Measurements from ENCODE around the gene PARVB. TPM values are rescaled to one million over a fixed set of nuclear protein-coding genes. Genes with fewer than 3 reads are reported as not detected.

The PARVB gene
- total RNA-seq, 1 donor = 29.3 TPM

DNA sequence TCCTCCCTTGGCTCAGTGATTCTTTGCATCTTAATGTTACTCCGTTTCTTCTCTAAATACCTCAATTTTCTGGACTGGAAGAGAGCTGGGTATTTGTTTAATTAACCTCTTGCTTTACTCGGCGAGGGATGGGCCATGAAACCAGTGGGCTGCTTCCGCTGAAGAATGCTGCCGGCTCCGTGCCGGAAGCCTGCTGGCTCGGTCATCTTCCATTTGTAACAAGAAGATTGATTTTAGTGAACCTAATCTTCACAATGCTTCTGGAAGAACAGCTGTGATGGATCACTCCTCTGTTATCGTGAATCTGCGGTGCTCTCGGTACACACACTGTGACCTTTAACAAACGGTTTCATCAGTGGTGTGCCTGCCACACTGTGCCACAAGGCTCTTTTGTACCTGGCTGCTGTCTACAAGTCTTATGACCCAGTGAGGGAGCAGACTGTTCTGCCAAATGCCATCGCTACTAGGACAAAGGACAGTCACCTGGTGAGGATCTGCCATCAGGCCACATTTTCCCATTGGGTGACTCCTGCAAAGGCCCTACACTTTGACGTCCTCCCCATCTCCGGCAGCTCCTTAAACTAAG lies 25.3 kb upstream of the PARVB start:
- Histone ChIP-seq H3K27me3 (ENCODE audit: insufficient read depth, low read length) (no peaks in the 10 kb centered on the region), H2AFZ (ENCODE audit: low read length) (no peak overlapping the region), H3K27ac (ENCODE audit: low read depth, low read length) (no peak overlapping the region), H3K4me1 (ENCODE audit: insufficient read depth, low read length) (no peaks in the 10 kb centered on the region), H4K20me1 (ENCODE audit: insufficient read depth, low read length) (peaks cover 9% of the 10 kb centered on the region), H3K79me2 (ENCODE audit: insufficient read depth, low read length) (peaks cover 4% of the 10 kb centered on the region), H3K36me3 (ENCODE audit: insufficient read depth, low read length) (peaks cover 45% of the 10 kb centered on the region), H3K9me3 (ENCODE audit: low read depth, low read length) (no peaks in the 10 kb centered on the region), H3K4me3 (ENCODE audit: insufficient read depth, low read length) (no peak overlapping the region), H3K4me2 (ENCODE audit: insufficient read depth, low read length) (no peak overlapping the region)
- TF ChIP-seq, protein P1, sequence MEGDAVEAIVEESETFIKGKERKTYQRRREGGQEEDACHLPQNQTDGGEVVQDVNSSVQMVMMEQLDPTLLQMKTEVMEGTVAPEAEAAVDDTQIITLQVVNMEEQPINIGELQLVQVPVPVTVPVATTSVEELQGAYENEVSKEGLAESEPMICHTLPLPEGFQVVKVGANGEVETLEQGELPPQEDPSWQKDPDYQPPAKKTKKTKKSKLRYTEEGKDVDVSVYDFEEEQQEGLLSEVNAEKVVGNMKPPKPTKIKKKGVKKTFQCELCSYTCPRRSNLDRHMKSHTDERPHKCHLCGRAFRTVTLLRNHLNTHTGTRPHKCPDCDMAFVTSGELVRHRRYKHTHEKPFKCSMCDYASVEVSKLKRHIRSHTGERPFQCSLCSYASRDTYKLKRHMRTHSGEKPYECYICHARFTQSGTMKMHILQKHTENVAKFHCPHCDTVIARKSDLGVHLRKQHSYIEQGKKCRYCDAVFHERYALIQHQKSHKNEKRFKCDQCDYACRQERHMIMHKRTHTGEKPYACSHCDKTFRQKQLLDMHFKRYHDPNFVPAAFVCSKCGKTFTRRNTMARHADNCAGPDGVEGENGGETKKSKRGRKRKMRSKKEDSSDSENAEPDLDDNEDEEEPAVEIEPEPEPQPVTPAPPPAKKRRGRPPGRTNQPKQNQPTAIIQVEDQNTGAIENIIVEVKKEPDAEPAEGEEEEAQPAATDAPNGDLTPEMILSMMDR (IDR thresholded peaks at IDR 0.05; ENCODE audit: extremely low read depth, low read depth, low read length) = no peak
- DNase-seq (ENCODE audit: insufficient read length, low spot score, missing footprints) = no peak

DNA sequence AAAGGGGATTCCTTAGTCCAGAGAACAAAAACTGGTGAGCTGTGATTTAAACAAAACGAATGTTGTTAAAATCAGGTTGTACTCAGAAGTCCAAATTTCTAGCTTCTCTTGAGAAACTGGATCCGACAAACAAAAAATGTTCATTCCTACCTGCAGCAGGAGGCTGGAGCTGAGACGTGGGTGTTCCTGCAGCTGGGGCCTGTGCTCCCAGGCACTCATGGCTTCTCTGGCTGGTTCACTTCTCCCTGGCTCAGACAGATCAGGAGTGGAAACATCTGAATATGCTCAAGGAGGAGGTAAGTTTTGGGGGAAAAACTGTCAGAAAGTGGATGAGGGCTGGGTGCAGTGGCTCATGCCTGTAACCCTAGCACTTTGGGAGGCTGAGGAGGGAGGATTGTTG lies 24.7 kb upstream of the PARVB start:
- Histone ChIP-seq H3K4me2 (ENCODE audit: insufficient read depth, low read length) (no peak overlapping the region), H4K20me1 (ENCODE audit: insufficient read depth, low read length) (peaks cover 7% of the 10 kb centered on the region), H3K27ac (ENCODE audit: low read depth, low read length) (no peak overlapping the region), H3K36me3 (ENCODE audit: insufficient read depth, low read length) (peaks cover 39% of the 10 kb centered on the region), H3K79me2 (ENCODE audit: insufficient read depth, low read length) (peaks cover 4% of the 10 kb centered on the region), H2AFZ (ENCODE audit: low read length) (no peak overlapping the region), H3K4me3 (ENCODE audit: insufficient read depth, low read length) (no peak overlapping the region), H3K4me1 (ENCODE audit: insufficient read depth, low read length) (no peaks in the 10 kb centered on the region), H3K27me3 (ENCODE audit: insufficient read depth, low read length) (no peaks in the 10 kb centered on the region), H3K9me3 (ENCODE audit: low read depth, low read length) (no peaks in the 10 kb centered on the region)
- DNase-seq (ENCODE audit: insufficient read length, low spot score, missing footprints) = no peak
- TF ChIP-seq, protein P1 (IDR thresholded peaks at IDR 0.05; ENCODE audit: extremely low read depth, low read depth, low read length) = no peak

- TF ChIP-seq, protein P1 (IDR thresholded peaks at IDR 0.05; ENCODE audit: extremely low read depth, low read depth, low read length) = no peak
- no peaks in the 10 kb centered on the region for H3K9me3 ChIP-seq (ENCODE audit: low read depth, low read length)
- peaks cover 4% of the 10 kb centered on the region for H4K20me1 ChIP-seq (ENCODE audit: insufficient read depth, low read length)
- H2AFZ ChIP-seq (ENCODE audit: low read length) = no peak overlapping the region
- no peak overlapping the region for H3K4me3 ChIP-seq (ENCODE audit: insufficient read depth, low read length)
- peaks cover 32% of the 10 kb centered on the region for H3K36me3 ChIP-seq (ENCODE audit: insufficient read depth, low read length)
- DNase-seq (ENCODE audit: insufficient read length, low spot score, missing footprints) = no peak
- no peak overlapping the region for H3K27ac ChIP-seq (ENCODE audit: low read depth, low read length)
- no peak overlapping the region for H3K4me2 ChIP-seq (ENCODE audit: insufficient read depth, low read length)
- H3K4me1 ChIP-seq (ENCODE audit: insufficient read depth, low read length) = no peaks in the 10 kb centered on the region
- no peaks in the 10 kb centered on the region for H3K27me3 ChIP-seq (ENCODE audit: insufficient read depth, low read length)
- H3K79me2 ChIP-seq (ENCODE audit: insufficient read depth, low read length) = no peaks in the 10 kb centered on the region
Measured at GRCh38 chr22:44000123-44000522, 24.0 kb upstream of the PARVB start.

GRCh38 chr22:44001521-44001920 lies 22.6 kb upstream of the PARVB start:
- Histone ChIP-seq H3K4me2 (ENCODE audit: insufficient read depth, low read length) (no peak overlapping the region), H3K27ac (ENCODE audit: low read depth, low read length) (no peak overlapping the region), H3K27me3 (ENCODE audit: insufficient read depth, low read length) (no peaks in the 10 kb centered on the region), H3K79me2 (ENCODE audit: insufficient read depth, low read length) (no peaks in the 10 kb centered on the region), H3K4me1 (ENCODE audit: insufficient read depth, low read length) (no peaks in the 10 kb centered on the region), H3K9me3 (ENCODE audit: low read depth, low read length) (no peaks in the 10 kb centered on the region), H4K20me1 (ENCODE audit: insufficient read depth, low read length) (peaks cover 2% of the 10 kb centered on the region), H3K4me3 (ENCODE audit: insufficient read depth, low read length) (no peak overlapping the region), H3K36me3 (ENCODE audit: insufficient read depth, low read length) (peaks cover 19% of the 10 kb centered on the region), H2AFZ (ENCODE audit: low read length) (no peak overlapping the region)
- no peak for DNase-seq (ENCODE audit: insufficient read length, low spot score, missing footprints)
- TF ChIP-seq, protein P1 (IDR thresholded peaks at IDR 0.05; ENCODE audit: extremely low read depth, low read depth, low read length) = no peak

Data from osteoblast (primary cell).